Measurements from ENCODE around the gene TNRC6B.
"Not testable (repeated sequence)": the region's sequence is repeated elsewhere in the genome, so short reads cannot be mapped to it uniquely, and the experiment has no call there.

Gene TNRC6B

GRCh38 chr22:40177738-40178416 lies at the start of gene TNRC6B:
Gene TNRC6B (plus strand): TSS chr22:40177925. CDS start chr22:40178136, 211 bp downstream.
- peak; percentile 83 for DNase-seq

- DNase-seq = peak; percentile 39
Measured at GRCh38 chr22:40128989-40129388, 48.7 kb upstream of the TNRC6B start.

GRCh38 chr22:40137132-40137531 lies 40.6 kb upstream of the TNRC6B start:
- no peak for DNase-seq

- no peak for DNase-seq
Measured at GRCh38 chr22:40138866-40139265, 38.9 kb upstream of the TNRC6B start.

- no peak for DNase-seq
Measured at GRCh38 chr22:40147388-40148176, 30.1 kb upstream of the TNRC6B start.

GRCh38 chr22:40153192-40153591 lies 24.5 kb upstream of the TNRC6B start:
- DNase-seq = no peak

GRCh38 chr22:40153705-40154104 lies 24.0 kb upstream of the TNRC6B start:
- DNase-seq = no peak

GRCh38 chr22:40156001-40156516 lies 21.7 kb upstream of the TNRC6B start:
- DNase-seq = no peak

GRCh38 chr22:40156682-40157081 lies 21.0 kb upstream of the TNRC6B start:
- not testable (repeated sequence) for DNase-seq

GRCh38 chr22:40157330-40157945 lies 20.3 kb upstream of the TNRC6B start:
- no peak for DNase-seq

- no peak for DNase-seq
Measured at GRCh38 chr22:40161194-40161593, 16.5 kb upstream of the TNRC6B start.

GRCh38 chr22:40165537-40165936 lies 12.2 kb upstream of the TNRC6B start:
- DNase-seq = not testable (repeated sequence)

- DNase-seq = no peak
Measured at GRCh38 chr22:40175611-40176244, 2.0 kb upstream of the TNRC6B start.

- DNase-seq = peak; percentile 63
Measured at GRCh38 chr22:40176921-40177737, 596 bp upstream of the TNRC6B start.

GRCh38 chr22:40178417-40179409 lies 988 bp downstream of the TNRC6B start:
- DNase-seq = peak; percentile 25

GRCh38 chr22:40179526-40179925 lies 1.8 kb downstream of the TNRC6B start:
- DNase-seq = no peak

GRCh38 chr22:40180403-40180802 lies 2.7 kb downstream of the TNRC6B start:
- no peak for DNase-seq

- DNase-seq = no peak
Measured at GRCh38 chr22:40181323-40181722, 3.6 kb downstream of the TNRC6B start.

- no peak for DNase-seq
Measured at GRCh38 chr22:40182231-40182835, 4.6 kb downstream of the TNRC6B start.

GRCh38 chr22:40183029-40183581 lies 5.4 kb downstream of the TNRC6B start:
- DNase-seq = peak; percentile 27
